GM19397 (cell line): ENCODE measurements around the gene CREBBP.

Source experiments
- ATAC-seq: cut with Tn5 transposase; IDR thresholded peaks from one replicate; pipeline ENCODE4 v1.9.1; 2021; ENCODE audit warnings: mild to moderate bottlenecking, moderate library complexity; ENCODE audit not compliant: unreplicated experiment

The CREBBP gene

GRCh38 chr16:3769013-3769412 lies 111.5 kb downstream of the CREBBP start:
- ATAC-seq, result no peak

GRCh38 chr16:3767333-3767986 lies 113.1 kb downstream of the CREBBP start:
- no peak for ATAC-seq

GRCh38 chr16:3766177-3766576 lies 114.3 kb downstream of the CREBBP start:
- no peak for ATAC-seq

- ATAC-seq, result no peak
Observed at GRCh38 chr16:3764409-3764808, 116.1 kb downstream of the CREBBP start.

- no peak for ATAC-seq
Observed at GRCh38 chr16:3762107-3762750, 118.3 kb downstream of the CREBBP start.

- ATAC-seq, result no peak
Observed at GRCh38 chr16:3761375-3762106, 119.0 kb downstream of the CREBBP start.

GRCh38 chr16:3760518-3760917 lies 120.0 kb downstream of the CREBBP start:
- ATAC-seq, result no peak

- no peak for ATAC-seq
Observed at GRCh38 chr16:3759736-3760135, 120.8 kb downstream of the CREBBP start.

- ATAC-seq, result no peak
Observed at GRCh38 chr16:3756113-3756512, 124.4 kb downstream of the CREBBP start.

- ATAC-seq, result no peak
Observed at GRCh38 chr16:3755249-3755648, 125.3 kb downstream of the CREBBP start.

- ATAC-seq, result no peak
Observed at GRCh38 chr16:3754772-3755171, 125.7 kb downstream of the CREBBP start.

- no peak for ATAC-seq
Observed at GRCh38 chr16:3754081-3754703, 126.3 kb downstream of the CREBBP start.

- no peak for ATAC-seq
Observed at GRCh38 chr16:3752984-3753383, 127.5 kb downstream of the CREBBP start.

- ATAC-seq, result no peak
Observed at GRCh38 chr16:3751878-3752277, 128.6 kb downstream of the CREBBP start.

GRCh38 chr16:3748307-3748706 lies 132.2 kb downstream of the CREBBP start:
- ATAC-seq, result no peak

GRCh38 chr16:3745751-3746355 lies 134.7 kb downstream of the CREBBP start:
- no peak for ATAC-seq

- no peak for ATAC-seq
Observed at GRCh38 chr16:3744018-3744417, 136.5 kb downstream of the CREBBP start.

GRCh38 chr16:3740934-3741333 lies 139.6 kb downstream of the CREBBP start:
- ATAC-seq, result no peak

- ATAC-seq, result no peak
Observed at GRCh38 chr16:3740186-3740585, 140.3 kb downstream of the CREBBP start.

- ATAC-seq, result no peak
Observed at GRCh38 chr16:3739636-3740035, 140.9 kb downstream of the CREBBP start.

GRCh38 chr16:3738541-3738940 lies 142.0 kb downstream of the CREBBP start:
- ATAC-seq, result no peak
